GM12873 (cell line): Measurements from ENCODE around the gene NCOA4.

Source experiments
- CTCF ChIP-seq: IDR thresholded peaks from 2 replicates; pipeline ENCODE4 v1.5.1; 2012; ENCODE audit warnings: low read depth, mild to moderate bottlenecking, moderate library complexity, low read length, control low read depth; ENCODE audit not compliant: insufficient read depth; ENCODE audit errors: missing control alignments

NCOA4 gene

DNA sequence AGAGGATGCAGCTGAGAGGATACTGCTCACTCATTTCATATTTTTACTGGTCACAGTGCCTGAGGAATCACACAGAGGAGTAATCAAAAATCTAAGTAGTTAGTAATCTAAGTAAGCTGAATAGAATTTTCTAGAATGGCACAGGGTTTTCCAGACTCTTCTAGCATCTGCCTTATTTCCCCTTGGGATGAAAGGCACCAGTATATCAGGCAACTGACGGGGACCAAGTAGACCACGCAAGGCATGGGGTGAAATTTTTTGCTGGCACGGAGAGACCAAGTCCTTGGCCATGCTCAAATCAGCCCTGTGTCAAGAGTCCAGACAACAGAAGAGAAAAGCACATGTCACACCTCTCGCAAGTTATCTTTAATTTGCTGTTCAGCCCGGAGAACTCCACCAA lies 14.2 kb downstream of the NCOA4 start:
- no peak for TF ChIP-seq CTCF

- no peak for TF ChIP-seq CTCF
These were observed 15.6 kb downstream of the NCOA4 start for GRCh38 chr10:46014683-46015405.

- no peak for TF ChIP-seq CTCF
These were observed 16.2 kb downstream of the NCOA4 start for GRCh38 chr10:46014206-46014605.

GRCh38 chr10:46012746-46013145 lies 17.7 kb downstream of the NCOA4 start:
- TF ChIP-seq CTCF = no peak

- no peak for TF ChIP-seq CTCF
These were observed 24.2 kb downstream of the NCOA4 start for GRCh38 chr10:46006219-46006618.

GRCh38 chr10:46005383-46005782 lies 25.0 kb downstream of the NCOA4 start:
- no peak for TF ChIP-seq CTCF

DNA sequence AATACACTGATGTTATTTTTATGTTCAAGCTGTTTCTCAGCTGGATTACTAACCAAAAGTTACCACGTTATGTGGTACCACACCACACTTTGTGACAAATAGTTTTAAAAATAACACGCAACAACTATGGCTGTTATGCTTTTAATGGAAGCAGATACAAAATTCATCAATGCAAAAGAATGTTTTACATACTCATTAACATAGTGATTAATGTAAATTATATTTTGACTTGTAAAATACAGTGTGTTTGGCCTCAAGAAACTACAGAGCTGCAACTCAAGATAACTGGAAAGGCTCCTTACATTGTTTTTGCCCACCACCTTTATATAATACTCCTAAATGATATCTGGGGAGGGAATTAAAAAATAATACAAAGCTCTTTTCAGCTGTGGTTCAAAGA lies 25.5 kb downstream of the NCOA4 start:
- no peak for TF ChIP-seq CTCF
